Endothelial cell (in vitro differentiated cells): ENCODE measurements around the gene MVB12B. TPM values are rescaled to one million over a fixed set of nuclear protein-coding genes. Genes with fewer than 3 reads are reported as not detected.

ENCODE experiments used
- DNase-seq: peaks from one replicate; pipeline ENCODE4 v3.0.0; 2021; ENCODE audit warnings: low spot score
- H3K27ac Mint-ChIP-seq: one replicate; pipeline ENCODE4 v1.8.0; 2021; ENCODE audit warnings: mixed read lengths, inconsistent platforms; ENCODE audit not compliant: unreplicated experiment
- H3K27me3 Mint-ChIP-seq: one replicate; pipeline ENCODE4 v1.8.0; 2021; ENCODE audit warnings: mild to moderate bottlenecking, moderate library complexity, mixed read lengths, inconsistent platforms; ENCODE audit not compliant: unreplicated experiment
- H3K36me3 Mint-ChIP-seq: one replicate; pipeline ENCODE4 v1.8.0; 2021; ENCODE audit warnings: mild to moderate bottlenecking, low read depth, mixed read lengths, inconsistent platforms; ENCODE audit not compliant: unreplicated experiment
- H3K4me1 Mint-ChIP-seq: one replicate; pipeline ENCODE4 v1.8.0; 2021; ENCODE audit warnings: mild to moderate bottlenecking, mixed read lengths, inconsistent platforms; ENCODE audit not compliant: unreplicated experiment
- H3K4me3 Mint-ChIP-seq: one replicate; pipeline ENCODE4 v1.8.0; 2021; ENCODE audit warnings: mild to moderate bottlenecking, mixed read lengths, inconsistent platforms; ENCODE audit not compliant: unreplicated experiment
- H3K9me3 Mint-ChIP-seq: one replicate; pipeline ENCODE4 v1.8.0; 2021; ENCODE audit warnings: mixed read lengths, inconsistent platforms; ENCODE audit not compliant: unreplicated experiment
- total RNA-seq: library from RNA; stranded (reverse); fragmentation: NEBNext Ultra II Directional; extraction: Animal tissue kit (Norgen Biotek cat#: 25700); gene quantifications from one replicate; pipeline ENCODE4 v1.2.1, GENCODE V29; 2021; ENCODE audit not compliant: unreplicated experiment
- TF ChIP-seq, protein P1 (sequence below): fragments of 200-600 bp; sonication (generic); IDR thresholded peaks from one replicate; pipeline ENCODE4 v1.5.0; 2021; ENCODE audit warnings: antibody characterized with exemption; ENCODE audit not compliant: unreplicated experiment

MVB12B gene
- total RNA-seq, 1 donor from 2014 or later = 18.8 TPM

DNA sequence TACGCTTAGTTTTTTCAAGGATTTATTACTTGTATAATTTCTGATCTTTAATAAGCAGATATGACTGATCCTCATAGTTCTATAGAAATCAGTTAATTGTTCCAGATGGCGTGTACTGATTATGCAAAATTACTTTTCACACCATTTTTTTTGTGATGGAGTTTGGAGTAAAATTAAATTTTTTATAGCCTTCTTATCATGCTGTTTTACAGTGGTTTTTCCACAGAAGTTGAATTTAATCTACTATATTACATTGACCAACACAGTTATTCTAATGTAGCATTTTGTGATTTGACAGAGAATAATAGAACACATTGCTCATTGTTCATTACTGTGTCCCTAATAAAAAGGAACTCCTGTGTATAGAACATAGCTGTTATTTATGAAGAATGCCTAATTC is 111.1 kb downstream of the MVB12B start:
- TF ChIP-seq, protein P1, sequence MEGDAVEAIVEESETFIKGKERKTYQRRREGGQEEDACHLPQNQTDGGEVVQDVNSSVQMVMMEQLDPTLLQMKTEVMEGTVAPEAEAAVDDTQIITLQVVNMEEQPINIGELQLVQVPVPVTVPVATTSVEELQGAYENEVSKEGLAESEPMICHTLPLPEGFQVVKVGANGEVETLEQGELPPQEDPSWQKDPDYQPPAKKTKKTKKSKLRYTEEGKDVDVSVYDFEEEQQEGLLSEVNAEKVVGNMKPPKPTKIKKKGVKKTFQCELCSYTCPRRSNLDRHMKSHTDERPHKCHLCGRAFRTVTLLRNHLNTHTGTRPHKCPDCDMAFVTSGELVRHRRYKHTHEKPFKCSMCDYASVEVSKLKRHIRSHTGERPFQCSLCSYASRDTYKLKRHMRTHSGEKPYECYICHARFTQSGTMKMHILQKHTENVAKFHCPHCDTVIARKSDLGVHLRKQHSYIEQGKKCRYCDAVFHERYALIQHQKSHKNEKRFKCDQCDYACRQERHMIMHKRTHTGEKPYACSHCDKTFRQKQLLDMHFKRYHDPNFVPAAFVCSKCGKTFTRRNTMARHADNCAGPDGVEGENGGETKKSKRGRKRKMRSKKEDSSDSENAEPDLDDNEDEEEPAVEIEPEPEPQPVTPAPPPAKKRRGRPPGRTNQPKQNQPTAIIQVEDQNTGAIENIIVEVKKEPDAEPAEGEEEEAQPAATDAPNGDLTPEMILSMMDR = no peak
- Mint-ChIP-seq H3K9me3 (no peaks in the 10 kb centered on the region), H3K27me3 (no peaks in the 10 kb centered on the region), H3K36me3 (no peaks in the 10 kb centered on the region), H3K4me3 (no peak overlapping the region), H3K4me1 (no peaks in the 10 kb centered on the region), H3K27ac (no peak overlapping the region)
- DNase-seq = no peak

DNA sequence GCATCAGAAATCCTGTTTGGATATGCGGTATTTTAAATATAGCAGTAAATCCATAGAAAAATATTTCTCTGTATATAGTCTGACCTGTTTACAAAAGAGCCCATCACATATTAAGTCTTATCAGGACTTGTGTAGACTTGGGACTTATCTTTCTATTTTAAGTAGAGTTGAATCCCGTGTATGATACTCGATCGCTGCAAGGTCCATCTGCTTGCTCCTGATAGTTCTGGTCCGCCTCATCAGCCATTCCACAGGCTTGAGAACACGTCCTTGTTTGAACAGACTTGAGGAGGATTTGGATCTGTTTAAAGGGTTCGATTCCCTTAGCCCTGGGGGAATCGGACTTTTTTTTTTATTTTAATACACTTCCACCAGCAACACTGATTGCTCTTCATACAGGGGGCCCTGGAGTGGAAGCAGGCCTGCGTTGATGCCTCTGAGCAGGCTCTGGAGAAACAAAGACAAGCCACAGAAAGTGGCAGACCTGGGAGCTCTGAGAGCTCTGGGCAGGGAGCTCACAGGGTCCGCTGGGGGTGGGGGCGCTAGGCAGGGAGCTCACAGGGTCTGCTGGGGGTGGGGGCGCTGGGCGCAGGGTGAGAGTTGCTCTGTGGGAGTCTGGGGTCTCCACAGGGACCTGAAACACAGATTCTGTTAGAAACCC is 112.2 kb downstream of the MVB12B start:
- H3K4me1 Mint-ChIP-seq = no peaks in the 10 kb centered on the region

DNA sequence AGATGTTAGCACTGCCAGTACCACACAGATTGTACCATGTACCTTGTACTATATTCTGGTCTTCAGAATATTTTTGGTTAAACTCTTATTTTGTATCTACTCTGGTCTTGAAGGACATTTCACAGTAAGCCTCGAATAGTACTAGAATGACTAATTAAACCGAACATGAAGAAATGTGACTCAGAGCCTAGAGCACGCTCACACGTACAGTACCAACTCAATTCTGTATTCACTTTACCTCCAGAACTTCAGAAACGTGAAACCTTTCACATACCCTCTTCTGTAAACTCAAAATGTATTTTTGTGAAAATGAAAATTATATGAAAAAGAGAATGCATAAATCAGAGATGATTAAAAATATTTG is 112.8 kb downstream of the MVB12B start:
- Mint-ChIP-seq H3K4me1 (no peaks in the 10 kb centered on the region), H3K27ac (no peak overlapping the region)

More for the DNA sequence above, 112.2 kb downstream of the MVB12B start:
- H3K9me3 Mint-ChIP-seq = no peaks in the 10 kb centered on the region
- no peaks in the 10 kb centered on the region for H3K27me3 Mint-ChIP-seq
- TF ChIP-seq, protein P1 = no peak
- no peak overlapping the region for H3K4me3 Mint-ChIP-seq
- no peak overlapping the region for H3K27ac Mint-ChIP-seq
- H3K36me3 Mint-ChIP-seq = no peaks in the 10 kb centered on the region
- DNase-seq = no peak

DNA sequence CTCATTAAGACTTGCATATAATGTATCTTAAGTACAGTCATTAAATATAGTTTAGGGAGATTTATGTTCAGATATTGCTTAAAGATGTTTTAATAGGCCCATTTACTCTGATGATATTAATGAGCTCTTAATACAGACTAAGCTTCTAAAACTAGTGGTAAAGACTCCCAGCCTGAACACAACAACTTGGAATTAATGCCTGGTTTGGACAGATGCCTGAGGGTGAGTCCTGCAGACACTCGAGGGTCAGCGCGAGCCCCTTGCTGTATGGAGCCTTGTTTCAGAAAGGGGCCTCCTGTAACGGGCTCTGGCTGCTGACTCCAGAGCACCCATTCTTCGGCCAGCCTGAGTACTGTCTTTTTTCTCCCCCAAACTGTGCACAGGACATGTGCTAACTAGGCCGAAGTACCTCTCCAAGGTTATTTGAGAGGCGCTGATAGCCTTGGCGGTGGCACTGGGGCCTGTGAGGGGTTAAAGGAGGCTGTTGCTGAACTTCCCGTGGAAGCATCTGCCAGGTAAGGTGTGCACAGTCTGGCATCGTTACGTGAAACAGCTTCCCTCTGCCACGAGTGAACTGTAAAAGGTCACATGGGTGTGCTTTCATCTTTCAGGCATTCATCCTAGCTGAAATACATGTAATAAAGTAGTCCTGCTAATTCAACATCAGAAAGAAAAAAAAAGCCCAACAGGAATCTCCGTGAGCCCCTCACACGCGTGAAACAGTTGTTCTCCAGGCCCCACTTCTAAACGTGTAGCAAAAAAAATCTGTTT is 113.4 kb downstream of the MVB12B start:
- H3K4me1 Mint-ChIP-seq = no peaks in the 10 kb centered on the region

More for the DNA sequence above, 112.8 kb downstream of the MVB12B start:
- no peaks in the 10 kb centered on the region for H3K36me3 Mint-ChIP-seq
- TF ChIP-seq, protein P1 = no peak
- H3K4me3 Mint-ChIP-seq = no peak overlapping the region
- no peaks in the 10 kb centered on the region for H3K9me3 Mint-ChIP-seq
- H3K27me3 Mint-ChIP-seq = no peaks in the 10 kb centered on the region
- DNase-seq = no peak

More for the DNA sequence above, 113.4 kb downstream of the MVB12B start:
- TF ChIP-seq, protein P1 = no peak
- Mint-ChIP-seq H3K27me3 (no peaks in the 10 kb centered on the region), H3K9me3 (no peaks in the 10 kb centered on the region), H3K4me3 (no peak overlapping the region), H3K36me3 (no peaks in the 10 kb centered on the region), H3K27ac (no peak overlapping the region)
- DNase-seq = no peak
